AG10803 (cell line): Measurements from ENCODE around the gene GRIK2.
"Not testable (repeated sequence)": the region's sequence is repeated elsewhere in the genome, so short reads cannot be mapped to it uniquely, and the experiment has no call there.

Experiments used
- DNase-seq: peaks from one replicate; pipeline ENCODE4 v3.0.0; 2010; ENCODE audit warnings: low read depth
- H3K4me3 ChIP-seq: 2 replicates; pipeline ENCODE4 v1.5.1; 2011; ENCODE audit warnings: mild to moderate bottlenecking, low read length, control low read depth
- CTCF ChIP-seq: conservative IDR thresholded peaks from 2 replicates; pipeline ENCODE4 v1.5.1; 2011; ENCODE audit warnings: mild to moderate bottlenecking, low read length, control low read depth, inconsistent platforms

GRIK2 gene

GRCh38 chr6:101633081-101633480 lies 239.6 kb downstream of the GRIK2 start:
- no peak for TF ChIP-seq CTCF
- no peak overlapping the region for H3K4me3 ChIP-seq
- no peak for DNase-seq

- DNase-seq, H3K4me3 ChIP-seq: not testable (repeated sequence)
Observed at GRCh38 chr6:101638865-101639264, 245.4 kb downstream of the GRIK2 start.

DNA sequence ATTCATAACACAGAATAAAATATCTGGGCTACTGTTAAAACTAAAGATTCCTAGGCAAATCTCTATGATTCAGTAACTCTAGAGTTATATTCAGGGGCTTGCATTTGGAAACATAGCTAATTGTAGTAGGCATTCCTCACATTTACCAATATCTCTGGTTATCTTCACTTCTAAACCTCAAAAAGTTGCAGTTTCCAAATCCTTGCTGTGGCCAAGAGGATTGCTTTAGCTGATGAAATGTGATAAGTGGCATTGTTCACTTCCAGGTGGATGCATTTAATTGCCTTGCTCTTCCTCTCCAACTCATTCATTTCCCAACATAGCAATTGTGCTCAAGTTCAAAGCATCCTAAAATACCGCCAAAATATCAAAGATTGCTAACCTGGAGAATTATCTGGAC lies 246.6 kb downstream of the GRIK2 start:
- no peak for TF ChIP-seq CTCF
- peak; percentile 5 for DNase-seq
- no peak overlapping the region for H3K4me3 ChIP-seq

DNA sequence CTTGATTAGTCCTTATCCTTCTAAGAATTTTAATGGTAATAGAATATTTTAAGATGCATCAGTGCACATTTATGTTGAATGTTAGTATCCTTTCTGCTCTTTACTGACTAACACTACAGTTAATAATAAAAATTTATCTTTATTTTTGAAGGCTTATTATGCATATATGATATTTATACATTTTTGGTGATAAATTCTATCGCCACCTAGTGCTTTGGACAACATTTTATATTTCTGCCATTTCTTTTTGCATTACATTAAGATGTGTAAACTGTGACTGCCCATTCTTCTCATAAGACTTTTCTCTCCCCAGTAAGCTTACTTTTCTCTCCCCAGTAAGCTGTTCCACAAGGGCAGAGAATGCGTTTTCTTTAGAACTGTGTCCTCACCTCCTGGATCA lies 252.3 kb downstream of the GRIK2 start:
- no peak for DNase-seq
- H3K4me3 ChIP-seq: no peak overlapping the region
- no peak for TF ChIP-seq CTCF

- H3K4me3 ChIP-seq: no peak overlapping the region
- DNase-seq: no peak
- no peak for TF ChIP-seq CTCF
Observed at GRCh38 chr6:101650402-101651100, 257.0 kb downstream of the GRIK2 start.

- no peak overlapping the region for H3K4me3 ChIP-seq
- no peak for DNase-seq
- no peak for TF ChIP-seq CTCF
Observed at GRCh38 chr6:101652079-101652478, 258.6 kb downstream of the GRIK2 start.

DNA sequence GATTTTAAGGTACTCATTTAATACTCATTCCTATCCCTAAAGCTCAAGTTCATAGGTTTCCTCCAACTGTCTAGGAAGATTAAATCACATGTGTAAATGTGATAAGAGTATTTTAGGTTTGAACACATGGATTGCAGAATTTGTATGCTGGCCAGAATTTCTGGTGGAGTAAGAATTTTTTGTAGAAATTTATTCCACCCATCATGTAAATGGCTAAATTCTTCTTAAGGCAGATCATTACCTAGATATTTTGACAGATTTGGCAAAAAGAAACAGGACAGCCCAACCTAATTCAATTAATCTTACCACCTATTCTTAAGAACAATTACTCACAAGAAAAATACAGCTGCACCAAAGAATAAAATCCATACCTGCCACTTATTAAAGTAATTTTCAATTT lies 261.6 kb downstream of the GRIK2 start:
- H3K4me3 ChIP-seq: no peak overlapping the region
- no peak for DNase-seq

More for the DNA sequence above, 261.6 kb downstream of the GRIK2 start:
- TF ChIP-seq CTCF: no peak
